Measurements from ENCODE around the gene SRPX.

The SRPX gene

DNA sequence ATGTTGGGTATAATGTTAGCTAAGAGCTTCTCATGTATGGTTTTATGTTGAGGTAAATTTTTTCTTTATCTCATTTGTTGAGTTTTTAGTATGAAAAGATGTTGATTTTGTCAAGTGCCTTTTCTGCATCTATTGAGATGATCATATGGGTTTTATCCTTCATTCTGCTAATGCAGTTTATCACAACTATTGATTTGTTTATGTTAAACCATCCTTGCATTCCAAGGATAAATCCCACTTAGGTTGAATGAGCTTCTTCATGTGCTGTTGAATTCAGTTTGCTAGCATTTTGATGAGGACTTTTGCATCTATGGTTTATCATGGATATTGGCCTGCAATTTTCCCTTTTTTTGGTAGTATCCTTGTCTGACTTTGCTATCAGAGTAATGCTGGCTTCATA, 121.0 kb downstream of the SRPX start:
- Histone ChIP-seq H3K4me3 (ENCODE audit: low read depth, low read length) (no peak overlapping the region), H3K4me1 (no peaks in the 10 kb centered on the region), H3K36me3 (ENCODE audit: control insufficient read depth, insufficient read depth, low read length) (no peaks in the 10 kb centered on the region), H3K9ac (no peak overlapping the region), H3K27ac (no peak overlapping the region), H3K4me2 (ENCODE audit: low read length) (no peak overlapping the region), H3K79me2 (no peaks in the 10 kb centered on the region), H2AFZ (no peak overlapping the region), H3K27me3 (ENCODE audit: control insufficient read depth, insufficient read depth, low read length) (no peaks in the 10 kb centered on the region), H3K9me3 (ENCODE audit: control insufficient read depth, low read length) (no peaks in the 10 kb centered on the region)
- no peak for TF ChIP-seq CTCF (IDR thresholded peaks at IDR 0.05)

All from parathyroid adenoma (tissue), 2 donors.